Colonic mucosa (tissue), 4 donors: ENCODE data around the gene COL8A2. TPM values are rescaled to one million over a fixed set of nuclear protein-coding genes. Genes with fewer than 3 reads are reported as not detected.

Experiments
- DNase-seq: peaks from one replicate; pipeline ENCODE4 v3.0.0-alpha.2; 2020
- H3K27ac ChIP-seq: fragments of 200-600 bp; one replicate; pipeline ENCODE4 v1.8.0; 2021
- H3K27me3 ChIP-seq: fragments of 200-600 bp; one replicate; pipeline ENCODE4 v1.8.0; 2021
- H3K36me3 ChIP-seq: fragments of 200-600 bp; one replicate; pipeline ENCODE4 v1.8.0; 2021
- H3K4me1 ChIP-seq: fragments of 200-600 bp; one replicate; pipeline ENCODE4 v1.8.0; 2021; ENCODE audit warnings: mild to moderate bottlenecking
- H3K4me3 ChIP-seq: fragments of 200-600 bp; one replicate; pipeline ENCODE4 v1.8.0; 2021
- H3K9ac ChIP-seq, 2 donors: one replicate each; pipeline ENCODE4 v1.7.0; 2013; ENCODE audit warnings: control low read depth in 2 of 2, low read depth in 2 of 2, low read length in 2 of 2
- H3K9me3 ChIP-seq: fragments of 200-600 bp; one replicate; pipeline ENCODE4 v1.8.0; 2021
- CTCF ChIP-seq: fragments of 200-600 bp; IDR thresholded peaks from one replicate; pipeline ENCODE4 v1.8.0; 2022; ENCODE audit warnings: antibody characterized with exemption, mild to moderate bottlenecking
- intact Hi-C: fragments of 100-400 bp; cut with DNase I; formaldehyde crosslinking; loops from one replicate; pipeline ENCODE4 v1.14.1; 2022
- total RNA-seq, 2 donors: library from RNA; stranded (reverse); fragmentation: NEBNext Ultra II Directional in 1 of 2; extraction: Animal tissue kit (Norgen Biotek cat#: 25700) in 1 of 2; gene quantifications; one replicate each; pipeline ENCODE4 v1.2.1, GENCODE V29; 2021
- donor health status: healthy.
- donor health status: DM: no; HTN: no; CAD: no.
- donor health status: DM: no; HTN: no; CAD: no.

COL8A2 gene
- total RNA-seq, 2 donors from 2014 or later = 1.1 to 2.1 TPM

- TF ChIP-seq CTCF = no peak
- Histone ChIP-seq H3K9ac (no peak overlapping the region), H3K4me1 (no peaks in the 10 kb centered on the region), H3K27me3 (no peaks in the 10 kb centered on the region), H3K9me3 (no peaks in the 10 kb centered on the region), H3K36me3 (no peaks in the 10 kb centered on the region), H3K4me3 (no peak overlapping the region), H3K27ac (no peak overlapping the region)
- intact Hi-C loops = no loop called here
- no peak for DNase-seq
Measured at GRCh38 chr1:36112823-36113222, 12.2 kb downstream of the COL8A2 start.

GRCh38 chr1:36111151-36111550 is 13.9 kb downstream of the COL8A2 start:
- intact Hi-C loops = no loop called here
- no peak overlapping the region for H3K4me3 ChIP-seq

GRCh38 chr1:36109041-36109679 is 15.9 kb downstream of the COL8A2 start:
- TF ChIP-seq CTCF = no peak
- Histone ChIP-seq H3K27ac (no peak overlapping the region), H3K9ac (no peak overlapping the region), H3K4me1 (no peaks in the 10 kb centered on the region), H3K36me3 (no peaks in the 10 kb centered on the region), H3K27me3 (no peaks in the 10 kb centered on the region), H3K4me3 (no peak overlapping the region), H3K9me3 (no peaks in the 10 kb centered on the region)
- no peak for DNase-seq
- intact Hi-C loops = no loop called here

More at GRCh38 chr1:36111151-36111550, 13.9 kb downstream of the COL8A2 start:
- Histone ChIP-seq H3K9me3 (no peaks in the 10 kb centered on the region), H3K27me3 (no peaks in the 10 kb centered on the region), H3K4me1 (no peaks in the 10 kb centered on the region), H3K9ac (no peak overlapping the region), H3K27ac (no peak overlapping the region), H3K36me3 (no peaks in the 10 kb centered on the region)
- no peak for TF ChIP-seq CTCF
- DNase-seq = no peak

GRCh38 chr1:36108314-36108713 is 16.7 kb downstream of the COL8A2 start:
- TF ChIP-seq CTCF = no peak
- H3K27me3 ChIP-seq = no peaks in the 10 kb centered on the region
- H3K36me3 ChIP-seq = no peaks in the 10 kb centered on the region
- H3K9ac ChIP-seq = no peak overlapping the region
- peak; percentile 23 for DNase-seq
- no peak overlapping the region for H3K27ac ChIP-seq
- H3K4me1 ChIP-seq = no peaks in the 10 kb centered on the region
- intact Hi-C loops = no loop called here
- no peaks in the 10 kb centered on the region for H3K9me3 ChIP-seq
- H3K4me3 ChIP-seq = no peak overlapping the region

- DNase-seq = peak; percentile 17
- no peak overlapping the region for H3K27ac ChIP-seq
- no peak overlapping the region for H3K9ac ChIP-seq
- intact Hi-C loops = no loop called here
- TF ChIP-seq CTCF = no peak
- no peaks in the 10 kb centered on the region for H3K36me3 ChIP-seq
- no peaks in the 10 kb centered on the region for H3K9me3 ChIP-seq
- H3K4me1 ChIP-seq = no peaks in the 10 kb centered on the region
- H3K4me3 ChIP-seq = no peak overlapping the region
- H3K27me3 ChIP-seq = no peaks in the 10 kb centered on the region
Measured at GRCh38 chr1:36107394-36107793, 17.6 kb downstream of the COL8A2 start.
